ENCODE data around the gene RFTN1.

The RFTN1 gene

DNA sequence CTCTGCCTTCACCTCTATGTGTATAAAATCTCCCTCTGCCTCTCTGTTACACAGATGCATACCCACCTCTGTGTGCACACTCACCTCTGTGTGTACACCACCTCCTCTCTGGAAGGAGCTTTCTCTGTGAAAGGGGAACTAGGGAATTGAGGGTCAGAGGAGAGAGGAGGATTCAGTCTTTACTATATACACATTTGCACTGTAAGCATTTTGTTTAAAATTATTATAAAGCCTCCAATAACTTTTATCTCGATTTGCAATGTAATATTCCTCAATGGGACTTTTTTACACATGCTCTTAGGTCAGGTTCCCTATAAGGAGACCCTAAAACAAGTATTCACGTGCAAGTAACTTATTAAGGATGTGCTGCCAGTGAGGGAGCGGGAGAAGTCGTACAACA is 166.0 kb downstream of the RFTN1 start:
- DNase-seq = no peak

DNA sequence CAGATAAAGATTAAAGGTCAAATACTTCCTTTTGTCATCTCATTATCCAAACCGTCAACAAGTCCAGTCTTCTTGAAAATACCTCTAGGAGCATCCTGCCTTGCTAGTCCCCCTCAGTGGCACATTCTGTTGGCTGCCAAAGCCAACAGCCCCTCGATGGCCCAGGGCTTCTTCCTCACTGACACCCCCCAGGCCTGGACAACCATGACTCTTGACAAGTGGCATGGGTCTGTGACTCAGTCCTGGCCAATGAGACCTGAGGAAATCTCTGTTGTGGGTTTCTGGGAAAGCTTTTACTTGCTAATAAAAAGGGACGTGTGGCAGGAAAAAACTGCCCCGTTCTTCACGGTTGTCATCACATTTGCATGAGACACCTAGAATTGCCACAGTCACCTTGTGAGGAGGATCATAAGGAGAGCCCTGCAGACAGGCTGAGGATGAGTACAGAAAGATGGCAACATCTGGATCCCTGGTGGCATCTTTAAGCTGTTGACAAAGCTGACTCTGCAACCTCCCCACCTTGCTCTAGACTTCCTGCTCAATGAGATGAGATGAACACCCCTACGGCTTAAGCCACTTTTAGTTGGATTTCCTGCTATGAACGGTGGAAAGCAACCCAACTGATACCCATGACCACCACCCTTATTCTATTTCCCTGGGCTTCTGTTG is 167.0 kb downstream of the RFTN1 start:
- no peak for DNase-seq

DNA sequence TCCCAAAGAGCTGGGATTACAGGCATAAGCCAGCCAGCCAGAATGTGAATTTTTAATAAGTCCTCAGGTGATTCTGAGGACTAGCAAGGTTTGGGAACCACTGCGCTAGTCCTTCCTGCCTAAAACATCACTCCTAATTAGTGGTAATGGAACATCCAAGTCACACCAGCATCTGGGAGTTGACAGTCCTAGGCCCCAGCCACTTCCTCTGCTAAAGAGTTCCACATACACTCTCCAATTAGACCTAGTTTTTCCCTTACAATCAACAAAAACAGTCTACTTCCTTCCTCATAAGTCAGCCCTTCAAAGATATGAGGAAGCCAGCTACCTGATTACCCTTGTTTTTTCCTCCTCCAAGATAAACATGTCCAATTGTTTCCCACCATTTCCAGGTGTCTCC is 170.4 kb downstream of the RFTN1 start:
- no peak for DNase-seq

DNA sequence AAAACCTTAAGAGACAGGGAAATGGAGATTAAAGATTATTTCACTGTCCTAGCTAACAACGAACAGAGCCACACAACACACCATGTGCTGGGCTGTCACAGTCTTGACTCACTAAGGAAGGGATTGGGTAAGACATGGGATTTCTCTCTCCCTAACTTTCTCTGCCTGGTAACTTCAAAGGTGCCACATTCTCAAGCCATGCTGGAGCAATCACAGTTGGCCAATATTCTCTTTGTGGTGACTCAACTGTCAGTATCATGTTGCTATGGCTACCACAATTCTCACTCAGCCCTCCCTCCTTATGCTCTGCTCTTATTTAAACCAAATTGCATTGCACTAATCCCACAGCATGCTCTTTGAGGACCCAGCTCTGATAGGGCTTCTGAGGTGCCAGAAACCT is 174.5 kb downstream of the RFTN1 start:
- DNase-seq = no peak

DNA sequence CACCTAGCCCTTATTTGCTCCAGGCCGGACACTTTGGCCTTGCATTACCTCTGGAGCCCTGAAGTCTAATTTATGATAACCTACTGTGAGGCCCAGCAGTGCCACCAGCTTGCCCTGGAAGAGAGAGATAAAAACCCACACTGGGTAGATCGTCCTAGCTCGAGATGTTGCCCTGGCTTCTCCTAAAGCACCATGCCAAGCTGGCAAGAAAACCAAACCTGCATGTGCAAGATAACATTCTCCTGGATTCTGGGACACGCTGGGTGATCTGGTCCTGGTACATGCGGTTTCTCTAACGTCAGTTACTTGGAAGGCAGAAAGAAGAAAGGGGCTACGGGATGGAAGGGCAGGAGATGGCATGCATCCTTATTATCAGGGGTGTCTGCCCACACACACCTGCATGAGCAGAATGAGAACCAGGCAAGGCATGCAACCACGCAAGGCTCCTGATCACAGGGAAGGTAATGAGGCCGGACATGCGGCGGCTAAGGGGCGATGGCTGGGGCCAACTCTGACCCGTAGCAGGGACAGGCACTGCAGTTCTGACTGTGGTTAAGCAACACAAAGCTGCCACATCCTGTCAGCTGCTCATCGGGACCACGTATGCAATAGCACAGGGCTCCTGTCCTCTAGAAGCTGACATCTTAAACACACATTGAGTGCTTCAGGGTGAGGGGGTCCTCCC is 175.5 kb downstream of the RFTN1 start:
- no peak for DNase-seq

DNA sequence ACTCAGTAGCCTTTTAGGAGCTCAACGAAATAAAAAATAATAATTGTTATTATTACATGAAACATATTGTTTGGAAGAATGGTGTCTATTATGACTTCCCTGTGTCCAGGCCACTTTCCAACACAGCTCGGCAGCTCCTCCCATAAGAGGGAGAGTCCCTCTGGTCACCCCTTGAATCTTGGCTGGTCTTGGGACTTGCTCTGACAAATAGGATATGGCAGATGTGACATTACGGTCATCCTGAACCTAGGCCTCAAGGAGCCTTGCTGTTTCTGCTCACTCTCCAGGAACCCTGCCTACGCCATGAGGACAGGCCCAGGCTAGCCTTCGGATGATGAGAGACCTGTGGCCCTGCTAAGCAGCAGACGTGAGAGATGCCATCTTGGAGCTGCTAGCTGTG is 176.7 kb downstream of the RFTN1 start:
- no peak for DNase-seq

DNA sequence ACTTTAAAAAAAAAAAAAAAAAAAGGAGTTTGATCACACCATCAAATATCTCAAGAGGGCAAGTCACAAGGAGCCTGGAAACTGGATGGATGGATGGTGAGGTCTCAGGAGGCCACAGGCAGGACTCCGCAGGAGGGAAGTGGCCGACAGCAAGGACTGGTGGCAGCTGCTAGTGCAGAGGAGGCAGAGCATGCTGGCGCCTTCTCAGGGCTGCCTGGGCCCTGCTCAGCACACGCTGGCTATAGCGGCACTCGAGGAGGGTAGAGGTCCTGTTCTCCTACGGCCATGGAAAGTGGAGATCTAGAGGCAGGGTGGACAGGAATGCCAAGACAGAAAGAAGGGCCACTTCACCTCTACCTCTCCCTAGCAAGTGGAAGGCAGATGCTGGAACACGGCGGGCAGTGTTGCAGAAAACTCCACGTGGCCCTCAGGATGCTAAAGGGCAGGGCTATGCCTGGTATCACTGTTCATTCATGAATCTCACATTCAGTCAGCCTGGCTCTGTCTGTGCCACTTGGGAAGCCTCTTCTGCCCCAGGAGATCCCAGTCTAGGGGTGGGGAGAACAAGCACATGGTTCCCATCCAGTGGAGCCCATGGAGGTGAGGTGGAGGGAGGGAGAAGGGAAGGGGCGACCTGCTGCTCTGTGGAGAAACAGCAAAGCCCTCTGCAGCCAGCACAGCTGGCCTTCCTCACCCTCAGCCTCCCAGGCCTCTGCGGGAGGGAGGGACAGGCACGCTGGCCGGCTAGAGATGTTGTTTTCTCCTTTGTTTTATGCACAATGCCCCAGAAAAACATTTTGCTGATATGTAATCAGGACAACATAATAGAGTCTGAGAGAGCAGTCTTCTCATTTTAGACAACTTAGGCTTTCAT is 177.5 kb downstream of the RFTN1 start:
- no peak for DNase-seq

DNA sequence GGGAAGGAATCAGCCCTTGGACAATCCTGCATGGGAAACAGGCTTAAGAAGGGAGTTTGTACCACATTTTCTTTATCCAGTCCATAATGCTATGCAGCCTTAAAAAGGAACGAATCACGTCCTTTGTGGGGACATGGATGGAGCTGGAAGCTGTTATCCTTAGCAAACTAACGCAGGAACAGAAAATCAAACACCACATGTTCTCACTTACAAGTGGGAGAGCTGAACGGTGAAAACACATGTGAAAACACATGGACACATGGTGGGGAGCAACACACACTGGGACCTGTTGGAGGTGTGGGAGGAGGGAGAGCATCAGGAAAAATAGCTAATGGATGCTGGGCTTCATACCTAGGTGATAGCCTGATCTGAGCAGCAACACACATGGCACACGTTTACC is 178.2 kb downstream of the RFTN1 start:
- DNase-seq = no peak

DNA sequence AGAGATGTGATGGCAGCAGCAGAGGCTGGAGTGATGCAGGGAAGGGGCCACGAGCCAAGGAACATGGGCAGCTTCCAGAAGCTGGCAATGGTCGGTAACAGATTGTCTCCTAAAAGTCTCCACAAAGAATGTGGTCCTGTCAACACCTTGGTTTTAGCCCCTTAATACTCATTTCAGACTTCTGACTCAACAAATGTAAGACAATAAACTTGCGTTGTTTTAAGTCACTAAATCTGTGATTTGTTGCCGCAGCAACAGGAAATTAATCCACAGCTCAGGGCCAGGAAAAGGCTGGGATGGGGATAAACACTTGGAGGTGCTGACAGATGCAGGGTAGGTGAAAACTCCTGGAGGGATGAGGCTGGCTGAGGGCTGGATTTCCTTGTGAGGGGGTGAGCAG is 178.6 kb downstream of the RFTN1 start:
- no peak for DNase-seq

DNA sequence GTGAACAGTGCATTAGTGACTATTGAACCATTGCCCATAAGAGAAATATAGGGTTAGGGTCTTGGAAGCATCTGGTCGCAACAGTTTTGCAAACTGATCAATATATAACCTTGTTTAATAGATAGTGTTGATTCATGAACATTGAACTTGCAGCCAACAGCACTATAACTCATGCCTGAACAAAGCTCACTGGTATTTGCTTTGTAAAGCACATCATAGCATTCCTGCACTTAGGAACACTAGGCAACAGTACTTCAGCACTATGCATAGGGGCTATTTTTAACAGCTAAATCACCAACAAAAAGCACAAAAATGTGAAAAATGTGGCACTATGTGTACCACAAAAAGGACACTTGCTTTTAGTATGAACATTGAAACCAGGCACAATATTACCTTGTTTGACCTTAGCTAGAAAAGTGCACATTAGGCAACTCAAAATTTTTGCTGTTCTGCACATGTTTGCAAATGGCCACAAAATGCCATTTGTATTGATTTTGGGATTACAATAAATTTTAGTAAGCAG is 180.5 kb downstream of the RFTN1 start:
- DNase-seq = no peak

DNA sequence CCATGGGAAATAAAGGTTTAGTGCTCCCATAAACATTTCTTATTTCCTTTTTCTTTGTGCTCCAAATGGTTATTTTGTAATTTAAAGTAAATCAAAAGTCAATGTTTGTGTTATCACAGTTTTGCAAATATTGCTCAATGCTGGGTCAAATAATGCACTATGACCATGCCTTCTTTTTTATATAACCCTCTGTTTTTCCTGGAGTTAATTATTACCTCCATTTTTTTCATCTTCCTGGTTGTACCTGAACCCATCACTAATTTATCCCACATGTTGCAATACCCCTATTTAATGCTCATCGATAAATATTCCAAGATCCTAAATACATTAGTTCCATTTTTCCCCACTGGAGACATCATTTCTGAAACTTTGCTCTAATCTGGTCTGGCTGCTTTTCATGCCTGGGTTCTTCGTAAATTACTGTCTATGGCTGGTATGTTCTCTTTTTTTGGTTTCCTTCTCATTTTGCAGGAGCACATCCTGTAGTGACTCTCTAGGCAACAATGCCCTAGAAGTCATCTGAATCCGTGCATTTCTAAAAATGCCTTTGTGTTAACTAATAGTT is 182.1 kb downstream of the RFTN1 start:
- no peak for DNase-seq

DNA sequence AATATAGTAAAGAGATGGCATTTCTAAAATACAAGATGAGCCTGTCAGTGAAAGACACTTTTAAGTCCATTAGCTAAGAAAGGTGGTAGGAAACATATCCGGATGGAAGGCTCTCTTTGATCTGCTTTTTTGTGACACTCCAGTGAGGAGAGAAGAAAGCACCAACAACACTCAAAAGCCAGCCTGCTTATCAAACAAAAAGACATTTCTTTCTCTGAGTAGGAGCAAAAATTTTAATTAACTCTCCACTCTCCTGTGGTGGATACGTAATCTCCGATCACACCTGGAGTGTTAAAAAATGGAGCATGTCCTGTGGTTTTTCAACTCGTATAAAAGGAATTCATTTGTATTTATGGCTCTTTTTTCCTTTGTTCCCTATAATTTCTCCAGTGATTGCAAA is 183.1 kb downstream of the RFTN1 start:
- no peak for DNase-seq

DNA sequence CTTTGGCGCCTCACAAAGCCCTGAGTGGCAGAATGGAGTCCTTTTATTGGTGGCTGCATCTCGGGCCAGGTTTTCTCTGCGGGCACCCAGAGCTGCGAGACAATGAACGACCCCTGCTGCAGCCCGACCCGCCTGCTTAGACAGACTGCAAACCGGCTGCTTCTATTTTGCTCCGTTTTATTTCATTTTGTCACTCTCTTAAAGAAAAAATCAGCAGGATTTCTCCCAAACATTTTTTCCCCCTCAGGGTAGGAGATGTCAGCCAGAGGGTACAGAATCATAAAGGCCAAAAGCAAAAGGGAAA is 183.7 kb downstream of the RFTN1 start:
- DNase-seq = no peak

DNA sequence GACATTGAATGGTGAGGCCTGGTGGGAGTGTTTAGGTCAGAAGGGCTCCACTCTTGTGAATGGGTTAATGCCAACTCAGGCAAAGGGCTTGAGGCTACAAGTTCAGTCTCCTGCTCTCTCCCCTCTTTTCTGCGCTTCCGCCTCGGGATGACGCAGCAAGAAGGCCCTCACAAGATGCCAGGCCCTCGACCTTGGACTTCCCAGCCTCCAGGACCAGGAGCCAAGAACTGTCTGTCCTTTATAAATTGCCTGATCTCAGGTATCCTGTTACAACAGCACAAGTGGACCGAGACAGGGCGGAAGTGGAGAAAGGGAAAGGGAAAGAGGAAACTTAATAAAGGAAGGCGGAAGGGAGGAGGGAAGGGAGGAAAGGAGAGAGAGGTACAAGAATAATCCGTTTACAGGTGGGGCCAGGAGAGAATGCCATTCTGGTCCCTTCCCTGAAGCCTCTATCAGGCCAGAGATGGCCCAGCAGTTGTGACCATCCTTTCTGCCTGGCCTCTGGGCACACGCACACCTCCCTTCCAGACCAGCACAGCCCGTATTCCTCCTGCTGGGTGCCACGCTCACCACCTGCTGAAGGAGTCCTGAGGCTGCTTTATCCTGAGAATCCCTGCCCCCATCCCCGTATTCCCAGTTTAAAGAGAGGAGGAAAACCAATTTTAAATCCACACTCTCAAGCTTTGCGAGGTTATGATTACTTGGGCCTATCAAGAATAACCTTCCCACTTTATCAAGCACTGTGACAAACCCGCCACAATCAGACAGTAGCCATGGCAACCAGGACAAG is 184.3 kb downstream of the RFTN1 start:
- DNase-seq = no peak

DNA sequence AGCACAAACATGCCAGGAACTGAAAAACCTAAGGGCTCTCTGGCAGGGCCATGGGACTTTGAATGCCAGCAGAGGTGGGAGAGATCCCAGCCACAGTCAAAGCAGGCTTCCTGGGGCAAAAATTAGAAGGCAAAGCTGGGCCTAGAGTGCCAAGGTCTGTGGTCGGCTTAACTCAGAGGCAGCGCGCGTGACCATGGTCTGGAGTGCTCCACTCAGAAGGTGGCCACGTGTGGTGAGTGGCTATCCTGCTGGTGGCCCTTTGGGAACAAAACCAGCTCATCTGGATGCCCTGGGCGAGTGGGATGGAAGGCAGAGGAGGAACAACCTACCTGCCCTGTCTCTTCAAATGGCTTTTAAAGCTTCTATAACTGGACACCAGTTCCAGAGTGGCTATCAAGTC is 185.4 kb downstream of the RFTN1 start:
- no peak for DNase-seq

DNA sequence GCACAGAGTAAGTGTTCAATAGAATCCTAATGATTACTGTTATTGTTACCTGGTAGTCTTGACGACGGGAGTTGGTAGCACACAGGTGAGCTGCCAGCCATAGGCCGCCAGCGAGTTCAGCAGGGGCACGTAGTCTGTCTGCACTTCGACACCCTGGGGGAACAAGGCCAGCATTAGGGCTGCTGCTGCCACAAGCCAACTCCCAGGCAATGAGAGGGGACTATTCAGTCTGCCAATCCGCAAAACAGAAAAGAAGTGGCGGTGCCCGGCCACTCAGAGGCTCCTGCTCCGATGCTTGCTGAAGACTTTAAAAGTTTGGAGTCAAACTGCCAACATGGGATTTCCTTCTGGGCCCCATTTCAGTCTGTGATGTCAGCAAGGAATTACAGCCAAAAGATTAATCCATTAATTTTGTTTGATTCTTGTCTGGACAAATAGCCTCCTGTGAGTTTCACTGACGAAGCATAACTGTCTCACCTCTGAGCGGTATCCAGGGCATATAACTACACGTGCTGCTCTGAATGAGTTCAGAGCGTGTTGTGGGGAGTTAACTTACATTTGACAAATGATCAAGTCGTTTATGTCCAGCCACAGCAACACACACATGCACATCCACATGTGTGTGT is 186.7 kb downstream of the RFTN1 start:
- no peak for DNase-seq

DNA sequence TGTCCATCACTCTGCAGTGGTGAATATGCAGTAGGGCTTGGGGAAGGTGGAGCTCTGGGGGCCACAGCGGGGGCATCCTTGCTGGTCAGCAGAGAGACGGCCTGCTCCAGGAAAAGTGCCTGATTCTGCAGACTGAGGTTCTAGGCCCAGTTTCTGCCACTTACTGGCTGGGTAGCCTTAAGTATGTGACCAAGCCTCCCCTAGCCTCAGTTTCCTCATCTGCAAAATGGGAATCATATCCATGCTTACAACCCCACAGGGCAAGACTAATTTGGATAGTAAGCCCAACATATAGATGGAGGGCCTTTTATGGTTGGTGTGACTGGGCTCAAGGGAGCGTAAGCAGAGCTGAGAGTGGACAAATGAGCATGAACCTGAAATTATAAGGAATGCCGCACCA is 187.6 kb downstream of the RFTN1 start:
- no peak for DNase-seq

DNA sequence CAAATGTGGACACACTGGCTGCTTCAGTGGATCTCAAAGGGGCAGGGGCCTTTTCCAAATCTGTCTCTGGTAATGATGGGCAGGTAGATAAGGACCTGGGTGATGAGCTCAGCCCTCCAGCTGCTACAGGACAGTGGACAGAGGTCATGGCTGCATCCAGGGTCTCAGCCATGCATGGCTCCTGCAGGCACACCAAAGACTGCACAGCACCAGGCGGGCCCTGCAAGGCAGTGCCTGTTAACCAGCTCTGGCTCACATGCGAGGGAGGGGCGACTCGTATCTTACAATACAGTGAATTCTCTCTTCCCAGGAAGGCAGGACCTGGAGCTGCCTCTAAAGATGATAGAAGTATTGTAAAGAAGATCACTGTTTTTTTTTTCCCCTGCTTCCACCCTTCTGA is 189.8 kb downstream of the RFTN1 start:
- DNase-seq = no peak

DNA sequence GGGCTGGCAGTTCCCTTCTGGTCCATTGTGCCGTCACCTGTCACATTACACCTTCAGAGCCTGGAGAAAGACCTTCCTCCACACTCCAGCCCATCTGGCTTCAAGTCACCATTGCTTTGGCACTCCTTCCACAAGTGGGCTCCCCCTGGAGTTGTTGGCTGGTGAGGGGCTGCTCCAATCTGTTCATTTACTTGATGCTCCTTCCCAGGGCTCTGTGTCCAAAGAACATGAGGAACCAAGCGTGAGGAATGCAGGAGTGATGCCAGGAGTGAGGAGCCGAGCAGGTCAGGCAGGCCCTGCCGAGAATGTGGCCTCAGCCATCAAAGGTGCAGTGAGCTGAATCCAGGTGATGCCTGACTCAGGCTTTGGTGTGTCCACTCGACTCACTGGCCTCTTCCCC is 191.3 kb downstream of the RFTN1 start:
- DNase-seq = no peak

DNA sequence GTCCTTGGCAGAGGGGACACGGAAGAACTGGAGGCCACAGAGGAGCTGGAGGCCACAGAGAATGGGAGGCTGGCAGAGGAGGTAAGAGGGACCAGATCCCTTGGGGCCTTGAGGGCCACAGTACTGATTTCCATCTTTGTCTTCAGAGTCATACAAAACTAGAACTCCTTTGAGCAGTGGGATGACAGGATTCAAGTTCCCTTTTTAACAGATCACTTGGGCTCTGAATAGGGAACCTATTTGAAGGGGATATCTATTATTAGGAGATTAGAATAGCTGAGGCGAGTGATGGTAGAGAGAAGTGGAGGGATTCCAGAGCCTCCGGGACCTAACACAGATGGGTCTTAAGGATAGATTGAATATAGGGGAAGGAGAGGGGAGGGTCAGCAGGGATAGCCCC is 192.8 kb downstream of the RFTN1 start:
- no peak for DNase-seq

DNA sequence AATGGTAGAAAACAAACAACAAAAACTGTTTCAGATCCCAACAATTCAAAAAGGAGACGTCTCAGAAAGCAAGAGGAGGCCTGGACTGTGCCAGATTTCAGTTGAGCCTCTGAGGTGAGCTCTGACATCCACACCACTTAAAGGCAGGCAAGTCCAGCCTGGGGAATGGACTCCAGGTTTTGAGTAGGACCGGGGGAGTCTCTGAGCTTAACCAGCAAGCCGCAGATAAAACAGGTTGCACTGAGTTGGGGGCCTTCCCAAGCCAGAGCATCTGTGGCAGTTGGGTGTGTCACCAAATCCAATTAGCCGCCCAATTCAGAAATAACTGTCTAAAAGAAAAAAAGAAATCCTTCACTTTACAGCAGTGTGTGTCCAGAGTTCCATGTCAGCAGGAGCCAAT is 193.8 kb downstream of the RFTN1 start:
- no peak for DNase-seq

DNA sequence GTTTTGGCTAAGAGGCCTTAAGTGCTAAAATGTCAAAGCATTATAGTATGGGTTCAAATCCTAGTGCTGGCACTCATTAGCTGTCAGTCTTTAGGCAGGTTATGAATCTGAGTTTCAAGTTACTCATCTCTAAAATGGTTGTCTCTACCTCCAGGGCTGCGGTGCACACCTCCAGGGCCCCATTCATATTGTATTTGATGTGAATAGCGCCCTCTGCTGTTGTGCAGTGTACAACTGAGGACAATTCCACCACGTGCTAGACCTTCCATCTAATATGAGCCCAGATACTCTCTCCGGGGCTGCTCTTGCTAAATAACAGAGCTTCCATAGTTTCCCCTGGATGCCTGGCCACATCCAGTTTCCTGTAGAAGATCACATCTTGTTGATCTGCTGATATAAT is 194.2 kb downstream of the RFTN1 start:
- DNase-seq = no peak

Measured in NCI-H1417 treated with DMSO at 0.1 percent for 48 hours (cell line).